Liver (tissue), 9 donors: ENCODE results near the gene SEPTIN10. TPM values are rescaled to one million over a fixed set of nuclear protein-coding genes. Genes with fewer than 3 reads are reported as not detected.

Experiments used
- DNase-seq: peaks from one replicate; pipeline ENCODE4 v3.0.0-alpha.2; 2017; ENCODE audit warnings: low spot score
- H3K27ac ChIP-seq, 2 donors: one replicate each; pipeline ENCODE4 v1.7.0; 2013; ENCODE audit warnings: inconsistent platforms in 2 of 2, low read length in 2 of 2, control low read depth in 1 of 2, low read depth in 1 of 2, mild to moderate bottlenecking in 1 of 2
- H3K27me3 ChIP-seq, 4 donors: one replicate each; pipeline versions ENCODE4 v1.6.1 to v1.7.0; 2013; ENCODE audit warnings: low read length in 3 of 4, inconsistent platforms in 1 of 4, mild to moderate bottlenecking in 1 of 4, moderate library complexity in 1 of 4; ENCODE audit not compliant: control insufficient read depth in 4 of 4, insufficient read depth in 4 of 4
- H3K36me3 ChIP-seq, 4 donors: one replicate each; pipeline versions ENCODE4 v1.6.1 to v1.7.0; 2013; ENCODE audit warnings: low read length in 3 of 4, mild to moderate bottlenecking in 3 of 4, low read depth in 1 of 4, moderate library complexity in 1 of 4; ENCODE audit not compliant: control insufficient read depth in 4 of 4, insufficient read depth in 3 of 4
- H3K4me1 ChIP-seq, 4 donors: one replicate each; pipeline versions ENCODE4 v1.6.1 to v1.7.0; 2013; ENCODE audit warnings: low read length in 3 of 4, mild to moderate bottlenecking in 3 of 4, moderate library complexity in 1 of 4; ENCODE audit not compliant: control insufficient read depth in 4 of 4, insufficient read depth in 4 of 4
- H3K4me3 ChIP-seq, 3 donors: one replicate each; pipeline versions ENCODE4 v1.6.1 to v1.7.0; 2013; ENCODE audit warnings: low read length in 3 of 3, control low read depth in 1 of 3, low read depth in 1 of 3, mild to moderate bottlenecking in 1 of 3
- H3K9ac ChIP-seq, 2 donors: one replicate each; pipeline ENCODE4 v1.7.0; 2013; ENCODE audit warnings: low read length in 2 of 2, mild to moderate bottlenecking in 2 of 2, moderate library complexity in 2 of 2, control low read depth in 1 of 2, low read depth in 1 of 2
- H3K9me3 ChIP-seq, 4 donors: one replicate each; pipeline versions ENCODE4 v1.6.1 to v1.7.0; 2013; ENCODE audit warnings: low read length in 3 of 4; ENCODE audit not compliant: control insufficient read depth in 4 of 4
- ATF3 ChIP-seq: IDR thresholded peaks from 2 replicates; pipeline ENCODE4 v1.6.1; 2016; ENCODE audit warnings: antibody characterized with exemption
- CTCF ChIP-seq: fragments of 150-350 bp; IDR thresholded peaks from 2 replicates; pipeline ENCODE4 v1.5.1; 2017; ENCODE audit warnings: improper control_type of control experiment, low read depth, low read length; ENCODE audit not compliant: missing input control
- EGR1 ChIP-seq, 2 donors: IDR thresholded peaks; 2 replicates each; pipeline ENCODE4 v1.6.1; 2016 to 2018; ENCODE audit warnings: antibody characterized with exemption in 2 of 2, low read depth in 2 of 2
- FOXA1 ChIP-seq: IDR thresholded peaks from 2 replicates; pipeline ENCODE4 v1.6.1; 2016; ENCODE audit warnings: antibody characterized with exemption
- FOXA2 ChIP-seq: IDR thresholded peaks from 2 replicates; pipeline ENCODE4 v1.6.1; 2016; ENCODE audit warnings: antibody characterized with exemption
- HNF4A ChIP-seq, 2 donors: conservative IDR thresholded peaks; 2 replicates each; pipeline ENCODE4 v1.6.1; 2016; ENCODE audit warnings: antibody characterized with exemption in 2 of 2, mild to moderate bottlenecking in 2 of 2
- HNF4G ChIP-seq: IDR thresholded peaks from 2 replicates; pipeline ENCODE4 v1.6.1; 2016; ENCODE audit warnings: antibody characterized with exemption
- MAX ChIP-seq: IDR thresholded peaks from 2 replicates; pipeline ENCODE4 v1.6.1; 2016; ENCODE audit warnings: antibody characterized with exemption
- NR2F2 ChIP-seq: IDR thresholded peaks from 2 replicates; pipeline ENCODE4 v1.6.1; 2016; ENCODE audit warnings: antibody characterized with exemption
- RAD21 ChIP-seq, 2 donors: IDR thresholded peaks; 2 replicates each; pipeline ENCODE4 v1.6.1; 2016; ENCODE audit warnings: antibody characterized with exemption in 2 of 2, mild to moderate bottlenecking in 2 of 2
- REST ChIP-seq: IDR thresholded peaks from 2 replicates; pipeline ENCODE4 v1.6.1; 2016; ENCODE audit warnings: antibody characterized with exemption, mild to moderate bottlenecking
- RXRA ChIP-seq, 2 donors: IDR thresholded peaks; 2 replicates each; pipeline ENCODE4 v1.6.1; 2017 to 2018; ENCODE audit warnings: antibody characterized with exemption in 2 of 2, mild to moderate bottlenecking in 1 of 2
- SP1 ChIP-seq: IDR thresholded peaks from 2 replicates; pipeline ENCODE4 v1.6.1; 2018; ENCODE audit warnings: antibody characterized with exemption, mild to moderate bottlenecking
- TAF1 ChIP-seq: conservative IDR thresholded peaks from 2 replicates; pipeline ENCODE4 v1.6.1; 2016; ENCODE audit warnings: antibody characterized with exemption, mild to moderate bottlenecking
- YY1 ChIP-seq: IDR thresholded peaks from 2 replicates; pipeline ENCODE4 v1.6.1; 2016; ENCODE audit warnings: antibody characterized with exemption, mild to moderate bottlenecking
- ZBTB33 ChIP-seq: IDR thresholded peaks from 2 replicates; pipeline ENCODE4 v1.6.1; 2016; ENCODE audit warnings: antibody characterized with exemption
- WGBS: extraction: QIAGEN DNeasy Blood & Tissue Kit; methylation state at CpG from one replicate; pipeline ENCODE4 v1.1.7; 2013; 5-methylcytosine and 5-hydroxymethylcytosine counted together
- polyA plus RNA-seq, 2 donors: library from polyadenylated mRNA; stranded (reverse) in 1 of 2; unstranded in 1 of 2; fragments of 200-250 nt in 1 of 2; fragments of >200 nt in 1 of 2; fragmentation: Nextera tagmentation in 1 of 2; extraction: Ambion mirVana in 1 of 2; gene quantifications; one replicate each; pipeline versions ENCODE4 v1.2.1 to v1.2.3, GENCODE V29; 2013 to 2015
- total RNA-seq, 2 donors: library from RNA; depleted of rRNA; stranded (reverse); fragments of >200 nt; gene quantifications; one replicate each; pipeline ENCODE4 v1.2.3, GENCODE V29; 2014
- donor health status: healthy.
- donor health status: healthy.
- donor health status: healthy.
- donor health status: healthy.
- donor health status: healthy.

The SEPTIN10 gene
- total and polyA plus RNA-seq, 4 donors = 19.6 to 35.9 (median 20.1) TPM

GRCh38 chr2:109631741-109632140 lies 18.0 kb upstream of the SEPTIN10 start:
- H3K27ac ChIP-seq = peak overlapping the region; percentile 56 to 96
- no peaks in the 10 kb centered on the region for H3K9me3 ChIP-seq
- H3K27me3 ChIP-seq = no peaks in the 10 kb centered on the region
- no peak overlapping the region for H3K4me3 ChIP-seq
- H3K36me3 ChIP-seq = no peaks in the 10 kb centered on the region
- H3K4me1 ChIP-seq = peaks cover 1 to 15% (median 6%) of the 10 kb centered on the region in 4 donors
- no peak for DNase-seq
- TF ChIP-seq HNF4A (conservative IDR thresholded peaks at IDR 0.05) (no peak), TAF1 (no peak), EGR1 (IDR thresholded peaks at IDR 0.05; ENCODE audit: low read depth in 2 of 2) (no peak), ZBTB33 (no peak), CTCF (no peak), SP1 (no peak), YY1 (no peak), RXRA (IDR thresholded peaks at IDR 0.05) (no peak), ATF3 (no peak), FOXA1 (no peak), HNF4G (no peak), RAD21 (IDR thresholded peaks at IDR 0.05) (no peak), NR2F2 (no peak), FOXA2 (no peak), MAX (no peak), REST (no peak)
- H3K9ac ChIP-seq = no peak overlapping the region
- 64% methylated on average over 3 of the region's 3 CpGs for WGBS
